AG08395 (cell line): ENCODE data around the gene ARL8A.
"Not testable (repeated sequence)": the region's sequence is repeated elsewhere in the genome, so short reads cannot be mapped to it uniquely, and the experiment has no call there.

ENCODE experiments used
- DNase-seq: peaks from one replicate; pipeline ENCODE4 v3.0.0; 2012; ENCODE audit warnings: mixed read lengths, low spot score

ARL8A gene

DNA sequence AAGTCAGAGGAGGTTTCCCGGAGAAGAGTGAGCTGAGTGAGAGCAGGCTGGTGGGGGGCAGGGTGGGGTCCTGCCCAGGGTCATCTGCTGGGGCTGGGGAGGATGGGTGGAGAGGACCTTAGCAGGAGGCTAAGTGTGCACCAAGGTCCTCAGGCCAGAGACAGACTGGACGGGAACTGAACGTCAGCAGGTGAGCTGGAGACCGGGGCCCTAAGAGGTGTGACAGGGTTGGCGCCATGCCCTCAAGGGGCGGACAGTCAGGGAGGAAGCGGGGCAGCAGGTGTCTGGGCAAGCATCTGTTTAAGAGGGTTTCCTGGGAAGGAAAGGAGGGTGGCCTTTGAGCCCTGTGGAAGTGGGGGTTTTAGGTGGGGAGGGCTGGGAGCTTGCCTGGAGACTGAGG, 29.5 kb upstream of the ARL8A start:
- DNase-seq: no peak

DNA sequence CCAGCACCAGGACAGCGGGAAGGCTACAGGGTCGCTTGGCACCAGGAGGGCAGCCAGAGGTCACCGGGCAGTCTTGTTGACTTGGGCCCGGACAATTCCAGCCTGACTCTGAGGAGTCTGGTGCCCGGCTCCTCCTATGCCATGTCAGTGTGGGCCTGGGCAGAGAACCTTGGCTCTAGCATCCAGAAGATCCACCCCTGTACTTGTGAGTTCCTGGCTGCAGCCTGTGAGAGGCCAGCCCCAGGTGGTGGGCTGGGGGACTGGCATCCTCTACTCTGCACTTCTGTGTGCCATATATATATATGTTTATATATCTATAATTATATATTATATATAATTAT, 27.4 kb upstream of the ARL8A start:
- no peak for DNase-seq

DNA sequence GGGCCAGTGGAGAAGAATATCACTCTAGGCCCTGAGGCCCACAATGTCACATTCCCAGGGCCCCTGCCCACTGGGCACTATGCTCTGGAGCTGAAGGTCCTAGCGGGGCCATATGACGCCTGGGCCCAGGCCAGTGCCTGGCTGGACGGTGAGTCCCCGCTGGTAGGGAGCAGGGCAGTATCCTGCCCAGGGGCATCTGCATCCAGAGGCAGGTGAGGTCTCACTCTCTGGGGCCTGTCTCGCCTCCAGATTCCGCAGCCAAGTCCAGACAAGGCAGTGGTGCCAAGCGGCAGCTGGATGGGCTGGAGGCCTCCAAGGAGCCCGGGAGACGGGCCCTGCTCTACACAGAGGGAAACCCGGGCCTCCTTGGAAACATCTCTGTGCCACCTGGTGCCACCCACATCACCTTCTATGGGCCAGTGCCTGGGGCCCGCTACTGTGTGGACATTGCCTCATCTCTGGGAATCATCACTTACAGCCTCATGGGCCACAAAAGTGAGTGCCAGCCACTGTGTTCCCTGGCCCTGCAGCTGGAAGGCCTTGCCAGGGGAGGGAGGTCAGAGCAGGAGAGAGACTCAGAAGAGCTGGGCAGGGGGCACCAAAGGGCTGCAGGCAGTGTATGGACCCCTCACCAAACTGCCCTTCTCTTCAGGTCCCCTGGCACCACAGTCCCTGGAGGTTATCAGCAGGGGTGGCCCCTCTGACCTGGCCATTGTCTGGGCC, 26.9 kb upstream of the ARL8A start:
- no peak for DNase-seq

DNA sequence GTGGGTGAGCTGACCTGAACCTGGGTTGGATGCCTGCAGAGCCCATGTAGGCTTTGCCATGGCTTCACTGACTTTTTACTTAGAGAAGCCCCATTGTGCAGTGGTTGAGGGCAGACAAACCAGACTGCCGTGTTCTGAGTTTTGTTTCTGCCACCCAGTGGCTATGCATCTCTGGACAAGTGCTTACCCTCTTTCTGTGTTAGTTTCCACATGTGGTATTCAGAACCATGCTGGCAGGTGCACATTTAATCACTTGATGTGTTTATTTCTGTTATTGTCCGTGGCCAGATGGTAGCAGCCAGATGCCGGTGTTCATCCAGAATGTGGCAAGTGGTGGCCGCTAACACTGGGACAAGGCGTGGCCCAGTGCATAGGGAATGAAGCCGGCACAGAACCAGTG, 26.2 kb upstream of the ARL8A start:
- no peak for DNase-seq

DNA sequence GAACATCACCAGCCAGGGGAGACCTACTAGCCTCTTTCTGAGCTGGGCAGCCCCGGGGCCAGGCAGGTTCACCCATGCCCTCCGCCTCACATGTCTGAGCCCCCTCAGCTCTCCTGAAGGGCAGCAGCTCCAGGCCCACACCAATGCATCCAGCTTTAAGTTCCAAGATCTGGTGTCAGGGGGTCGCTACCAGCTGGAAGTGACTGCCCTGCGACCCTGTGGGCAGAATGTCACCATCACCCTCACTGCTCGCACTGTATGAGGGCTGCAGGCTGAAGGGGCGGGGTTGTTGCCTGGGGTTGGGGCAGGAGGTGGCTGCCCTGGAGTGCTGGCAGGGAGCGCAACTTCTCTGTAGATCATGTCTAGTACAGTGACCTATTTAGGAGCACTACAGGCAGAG, 24.3 kb upstream of the ARL8A start:
- DNase-seq: no peak

DNA sequence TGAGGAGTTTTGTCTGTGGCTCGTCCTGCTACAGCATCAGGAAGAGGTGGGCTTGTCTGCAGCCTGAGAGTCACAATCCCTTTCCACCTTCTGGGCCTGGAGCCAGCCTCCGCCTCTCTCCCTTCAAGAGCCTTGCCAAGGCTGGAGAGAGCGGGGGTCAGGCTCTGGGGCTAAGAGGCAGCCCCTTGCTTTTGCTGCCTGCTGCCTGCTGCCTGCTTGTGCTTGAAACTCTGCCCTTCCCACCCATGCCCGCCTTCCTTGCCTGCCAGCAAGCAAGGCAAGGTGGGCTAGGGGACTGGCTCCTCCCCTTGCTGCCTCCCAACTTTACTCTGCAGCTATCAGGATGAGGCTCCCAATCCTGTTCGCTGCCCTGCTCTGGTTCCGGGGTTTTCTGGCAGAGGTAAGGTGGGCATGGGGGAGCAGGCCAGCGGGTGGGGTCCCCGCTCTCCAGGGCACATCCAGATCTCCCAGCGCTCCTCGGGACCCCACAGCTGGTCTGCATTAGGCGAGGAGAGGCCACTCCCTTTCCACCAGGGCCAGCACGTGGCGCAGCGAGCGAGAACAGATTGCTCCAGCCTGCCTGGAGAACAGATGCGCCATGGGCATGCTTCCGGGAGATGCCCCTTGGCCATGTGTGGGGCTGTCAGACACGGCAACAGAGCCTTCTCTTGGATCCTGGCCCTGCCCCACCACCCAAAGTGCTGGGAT, 23.3 kb upstream of the ARL8A start:
- peak; percentile 71 for DNase-seq

DNA sequence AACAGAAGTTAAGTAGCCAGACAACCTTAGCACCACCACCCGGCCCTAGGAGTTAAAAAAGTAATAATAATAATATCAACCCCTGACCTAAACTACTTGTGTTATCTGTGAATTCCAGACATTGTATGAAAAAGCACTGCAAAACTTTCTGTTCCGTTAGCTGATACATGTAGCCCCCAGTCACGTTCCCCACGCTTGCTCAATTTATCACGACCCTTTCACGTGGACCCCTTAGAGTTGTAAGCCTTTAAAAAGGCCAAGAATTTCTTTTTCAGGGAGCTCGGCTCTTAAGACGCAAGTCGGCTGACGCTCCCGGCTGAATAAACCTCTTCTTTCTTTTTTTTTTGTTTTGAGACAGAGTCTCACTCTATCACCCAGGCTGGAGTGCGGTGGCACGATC, 22.5 kb upstream of the ARL8A start:
- DNase-seq: not testable (repeated sequence)

DNA sequence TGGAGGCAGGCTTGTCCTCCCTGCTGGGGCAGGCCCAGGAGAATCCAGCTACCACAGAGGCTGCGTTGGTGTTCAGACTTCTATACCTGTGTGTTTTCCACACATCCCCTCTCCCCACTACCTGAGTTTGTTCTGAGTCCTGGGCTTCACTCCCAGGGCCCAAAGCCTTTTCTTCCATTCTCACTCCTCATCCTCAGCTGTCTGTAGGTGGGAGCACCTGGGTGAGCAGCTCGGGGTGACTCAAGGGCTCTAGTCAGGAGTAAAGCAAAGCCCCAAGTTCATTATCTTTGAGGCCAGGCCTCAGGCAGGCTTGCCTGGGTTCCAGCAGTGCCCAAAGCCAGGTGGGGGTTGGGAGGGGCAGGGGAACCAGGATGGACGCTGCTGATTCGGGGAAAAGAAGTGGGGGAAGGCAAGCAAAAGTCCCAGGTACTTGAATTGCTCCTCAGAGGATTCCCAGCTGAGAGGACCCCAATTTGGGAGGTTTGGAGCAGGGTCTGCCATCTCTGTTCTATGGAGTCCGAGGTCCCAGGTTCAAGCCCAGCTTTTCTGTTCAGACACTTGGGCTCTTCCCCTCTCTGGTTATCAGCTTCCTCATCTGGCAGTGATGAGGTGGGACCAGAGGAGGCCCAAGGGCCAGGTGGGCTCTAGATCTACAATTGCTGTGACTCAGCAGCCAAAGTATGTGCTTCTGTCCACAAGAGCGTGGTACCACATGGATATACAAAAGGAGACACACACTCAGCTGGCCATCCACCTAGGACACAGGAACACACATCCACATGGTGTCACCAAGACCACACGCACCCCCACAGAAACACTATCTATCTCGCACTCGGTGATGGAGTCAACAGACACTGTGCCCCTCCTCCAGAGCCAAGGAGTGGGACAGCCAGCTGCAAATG, 21.7 kb upstream of the ARL8A start:
- no peak for DNase-seq

DNA sequence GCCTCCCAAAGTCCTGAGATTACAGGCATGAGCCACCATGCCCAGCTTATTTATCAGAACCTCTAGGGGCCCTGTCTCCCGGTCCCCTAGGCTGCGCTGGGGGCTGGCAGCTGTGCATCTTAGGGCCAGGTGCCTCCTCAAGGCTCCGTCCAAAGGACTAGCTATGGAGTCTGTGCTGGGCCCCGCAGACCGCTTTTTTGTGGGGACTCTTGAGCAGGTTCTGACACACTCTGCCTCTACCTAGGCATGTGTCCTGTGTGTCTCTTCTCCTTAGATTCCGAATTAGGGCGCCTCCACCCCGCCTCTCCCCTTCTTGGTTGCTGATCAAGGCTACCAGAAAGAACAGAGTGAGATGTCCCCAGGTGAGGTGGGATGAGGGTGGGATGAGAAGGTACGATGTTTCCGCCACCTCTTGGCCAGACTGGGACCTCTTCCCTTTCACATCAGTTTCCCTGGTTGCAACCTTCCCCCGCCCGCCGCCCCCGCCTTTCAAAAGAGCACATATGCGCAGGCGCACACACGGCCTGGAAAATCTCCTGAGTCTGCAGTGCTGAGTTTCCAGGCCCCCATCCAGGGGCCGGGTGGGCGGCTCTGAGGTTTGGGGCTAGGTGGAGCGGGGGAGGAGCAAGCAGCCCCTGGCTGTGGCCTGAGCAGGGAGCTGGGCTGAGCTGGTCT, 20.9 kb upstream of the ARL8A start:
- DNase-seq: no peak

DNA sequence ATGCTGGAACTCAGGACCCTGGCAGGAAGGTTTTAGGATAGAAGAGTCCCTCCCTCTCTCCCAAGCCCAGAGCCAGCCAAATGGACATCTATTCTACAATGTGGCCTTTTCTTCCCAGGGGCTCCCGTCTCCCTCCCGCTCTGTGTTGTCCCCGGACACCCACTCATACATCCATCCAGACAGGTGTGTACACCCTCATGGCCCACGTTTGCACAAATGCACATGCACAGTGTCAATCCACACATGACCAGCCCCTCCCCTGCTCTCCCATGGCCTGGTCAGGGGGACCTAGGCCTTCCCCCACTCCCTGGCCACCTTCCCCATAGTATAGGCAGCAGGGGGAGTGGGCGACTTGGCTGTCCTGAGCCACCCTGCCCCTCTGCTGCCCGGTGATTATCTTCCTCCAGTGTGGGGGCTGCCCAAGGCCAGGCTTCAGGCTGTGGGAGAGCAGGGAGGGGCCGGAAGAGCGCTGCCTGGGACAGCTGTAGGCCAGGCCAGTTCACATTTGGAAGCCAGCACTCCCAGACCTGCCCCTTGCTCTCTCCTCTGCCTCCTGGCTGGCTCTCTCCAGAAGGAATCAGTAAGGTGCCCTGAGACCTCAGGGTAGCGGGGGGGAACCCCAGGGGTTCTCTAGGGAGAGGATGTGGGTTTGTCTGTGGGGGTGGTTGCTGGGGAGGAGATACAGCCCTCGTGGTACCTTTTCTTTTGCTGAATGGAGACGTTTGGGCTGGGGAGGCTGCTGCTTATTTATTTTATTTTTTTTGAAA, 19.9 kb upstream of the ARL8A start:
- no peak for DNase-seq

DNA sequence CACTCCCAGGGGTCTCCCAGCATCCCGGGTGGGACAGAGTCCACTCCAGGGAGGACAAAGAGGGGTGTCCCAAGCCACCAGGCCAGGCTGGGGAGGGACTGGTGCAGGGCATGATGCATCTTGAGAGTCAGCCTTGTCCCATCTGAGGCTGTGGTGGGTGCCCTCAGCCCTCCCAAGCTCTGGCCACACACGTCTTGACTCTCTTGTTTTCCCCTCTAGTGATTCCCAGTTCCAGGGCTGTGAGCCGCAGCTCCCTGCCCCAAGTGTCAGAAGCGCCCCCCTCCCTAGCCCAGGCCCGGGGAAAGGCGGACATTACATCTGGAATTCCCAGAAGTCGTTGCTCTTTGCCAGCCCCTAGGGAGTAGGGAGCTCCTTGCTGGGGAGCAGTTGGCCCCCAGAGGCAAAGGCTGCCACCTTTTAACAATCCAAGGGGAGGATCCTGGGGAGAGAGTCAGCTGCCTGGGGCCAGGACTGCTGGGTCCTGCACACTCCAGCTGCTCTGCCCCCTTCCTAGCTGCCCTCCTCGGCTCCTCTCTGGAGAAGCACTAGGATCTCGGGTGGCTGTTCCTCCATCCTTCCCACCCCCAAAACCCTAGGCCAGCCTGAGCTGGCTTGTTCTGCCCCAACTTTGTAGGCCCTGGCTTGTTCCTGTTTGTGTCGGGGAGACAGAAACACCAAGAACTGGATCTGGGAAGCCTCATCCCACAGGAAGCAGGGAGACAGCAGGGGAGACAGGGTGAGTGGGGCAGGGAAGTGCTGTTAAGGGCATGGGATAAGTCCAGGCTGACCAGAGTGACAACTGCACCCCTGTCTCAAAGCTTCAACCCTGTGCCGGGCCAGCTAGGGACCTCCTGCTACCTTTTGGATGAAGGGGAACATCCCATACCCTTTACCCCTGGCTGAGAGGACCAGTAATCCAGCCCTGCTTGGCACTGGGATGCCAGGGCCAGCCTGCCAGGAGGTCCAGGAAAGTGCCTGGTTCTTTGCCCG, 19.0 kb upstream of the ARL8A start:
- no peak for DNase-seq

DNA sequence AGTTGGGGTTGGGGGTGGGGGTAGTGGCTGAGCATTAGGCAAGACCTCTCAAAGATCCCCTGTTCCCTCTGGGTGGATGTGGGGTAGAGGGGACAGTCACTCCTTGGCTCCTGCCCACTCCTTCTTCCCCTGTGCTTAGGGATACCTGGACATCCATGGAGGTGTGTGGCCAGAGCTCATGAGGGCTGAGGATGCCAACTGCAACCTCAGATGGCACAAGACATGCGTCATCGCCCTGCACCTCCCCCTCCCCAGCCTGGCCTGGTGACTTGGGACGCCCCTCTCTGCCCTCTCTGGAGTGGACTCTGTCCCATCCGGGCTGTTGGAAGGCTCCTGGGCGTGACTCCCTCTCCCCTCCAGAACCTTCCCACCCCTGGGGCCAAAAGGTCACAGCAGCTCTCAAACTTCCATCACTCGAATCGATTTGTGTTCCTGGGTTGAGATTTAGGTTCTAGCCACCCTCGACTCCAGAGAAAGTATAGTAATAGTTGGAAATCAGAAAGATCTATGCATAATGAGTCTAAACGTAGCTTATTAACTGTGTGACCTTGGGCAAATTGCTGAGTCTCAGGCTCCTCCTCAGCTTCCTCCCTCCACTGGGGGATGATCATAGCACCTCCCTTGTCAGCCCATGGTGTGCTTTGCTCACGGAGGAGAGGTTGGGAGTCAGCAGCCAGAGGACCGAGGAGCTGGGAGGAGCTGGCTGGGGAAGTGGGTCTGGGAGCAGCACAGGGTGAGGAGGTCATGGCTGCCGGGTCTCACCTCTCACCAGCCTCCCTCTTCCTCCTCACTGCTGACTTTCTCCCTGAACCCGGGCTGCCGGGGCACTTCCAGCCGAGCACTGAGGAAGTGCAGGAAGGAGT, 18.1 kb upstream of the ARL8A start:
- no peak for DNase-seq

DNA sequence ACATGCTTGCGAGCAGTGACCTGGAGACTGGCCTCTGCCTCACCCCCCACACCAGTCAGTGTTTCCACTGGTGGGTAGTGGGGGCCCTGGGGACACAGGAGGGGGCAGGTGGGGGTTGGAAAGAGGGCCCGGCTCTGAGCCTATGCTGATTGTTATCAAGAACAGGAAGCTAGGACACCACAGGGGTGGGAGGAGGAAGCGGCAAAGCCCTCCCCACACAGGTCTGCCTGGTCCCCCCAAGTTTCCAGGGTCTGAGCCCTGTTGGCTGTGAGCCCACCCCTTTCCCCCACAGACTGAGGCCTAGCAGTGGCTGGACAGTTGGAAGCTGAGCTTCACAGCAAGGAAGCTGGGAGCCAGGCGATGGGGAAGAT, 17.5 kb upstream of the ARL8A start:
- no peak for DNase-seq

DNA sequence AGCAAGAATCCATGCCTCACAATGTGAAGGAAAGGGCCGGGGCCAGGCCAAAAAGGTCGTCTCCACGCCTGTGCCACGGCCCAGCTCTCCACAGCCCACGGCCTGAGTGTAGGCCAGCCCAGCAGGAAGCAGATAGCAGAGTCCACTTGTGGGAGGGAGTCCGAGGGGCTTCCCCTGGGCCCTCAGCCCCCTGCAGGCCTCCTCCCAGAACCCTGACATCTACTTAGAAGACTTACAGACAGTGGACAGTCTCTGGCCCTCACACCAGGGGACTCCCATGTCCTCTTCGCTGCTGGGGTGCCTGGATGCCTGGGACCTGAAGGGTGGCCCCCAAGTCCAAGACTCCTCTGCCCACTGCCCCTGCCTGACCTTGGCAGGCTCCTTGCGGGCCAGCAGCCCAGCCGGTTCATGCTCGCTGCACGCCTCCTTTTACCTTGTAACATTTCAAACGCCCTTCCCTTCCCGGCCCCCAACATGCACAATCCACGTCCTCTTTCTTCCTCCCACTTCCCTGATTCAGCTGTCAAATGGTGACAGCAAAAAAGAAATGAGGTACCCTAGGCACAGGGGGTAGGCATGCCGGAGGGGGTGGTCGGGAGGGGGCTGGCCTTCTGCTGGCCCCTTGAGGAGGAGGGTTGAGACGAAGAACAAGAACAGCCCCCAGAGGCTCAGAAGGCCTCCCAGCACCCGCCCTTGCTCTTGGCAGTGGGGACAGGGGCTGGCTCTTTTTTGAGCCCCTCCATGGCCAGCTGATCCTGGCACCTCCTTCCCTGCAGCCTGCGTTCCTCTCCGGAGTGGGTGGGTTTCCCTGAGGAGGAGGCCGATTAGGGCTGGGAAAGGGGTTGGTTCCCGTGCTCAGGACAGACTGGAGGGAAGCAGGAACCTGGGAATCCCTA, 16.9 kb upstream of the ARL8A start:
- DNase-seq: no peak

DNA sequence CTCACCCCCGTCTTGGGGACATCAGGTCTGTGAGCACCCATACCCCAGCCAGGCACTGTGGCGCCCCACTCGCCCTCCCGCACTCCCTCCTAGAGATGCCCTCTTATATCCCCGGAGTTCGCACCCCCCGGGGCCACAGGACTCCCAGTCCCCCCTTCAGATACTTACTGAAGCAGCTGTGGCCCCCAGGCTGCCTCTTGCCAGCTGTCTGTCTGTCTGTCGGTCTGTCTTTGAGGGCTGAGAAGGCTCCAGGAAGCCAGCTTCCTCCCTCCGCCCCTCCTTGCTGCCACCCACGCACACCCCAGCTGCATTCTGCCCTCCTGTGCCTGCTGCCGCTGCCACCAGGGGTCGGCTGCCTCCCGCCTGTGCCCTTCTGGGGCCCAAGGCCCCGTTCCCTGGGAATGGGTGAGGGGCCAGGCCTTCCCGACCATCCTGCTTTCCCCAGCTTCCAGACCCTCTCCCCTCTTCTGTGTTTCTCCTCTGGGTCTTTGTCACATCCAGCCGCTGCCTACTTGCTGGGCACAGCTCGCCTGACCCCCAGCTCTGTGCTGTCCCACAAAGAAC, 15.9 kb upstream of the ARL8A start, which contains the start of gene PTPN7:
Gene PTPN7, minus strand, starts transcription at position 226 of the 564 bp plus-strand sequence. CDS start 1,200 bp downstream, outside the sequence.
- no peak for DNase-seq

DNA sequence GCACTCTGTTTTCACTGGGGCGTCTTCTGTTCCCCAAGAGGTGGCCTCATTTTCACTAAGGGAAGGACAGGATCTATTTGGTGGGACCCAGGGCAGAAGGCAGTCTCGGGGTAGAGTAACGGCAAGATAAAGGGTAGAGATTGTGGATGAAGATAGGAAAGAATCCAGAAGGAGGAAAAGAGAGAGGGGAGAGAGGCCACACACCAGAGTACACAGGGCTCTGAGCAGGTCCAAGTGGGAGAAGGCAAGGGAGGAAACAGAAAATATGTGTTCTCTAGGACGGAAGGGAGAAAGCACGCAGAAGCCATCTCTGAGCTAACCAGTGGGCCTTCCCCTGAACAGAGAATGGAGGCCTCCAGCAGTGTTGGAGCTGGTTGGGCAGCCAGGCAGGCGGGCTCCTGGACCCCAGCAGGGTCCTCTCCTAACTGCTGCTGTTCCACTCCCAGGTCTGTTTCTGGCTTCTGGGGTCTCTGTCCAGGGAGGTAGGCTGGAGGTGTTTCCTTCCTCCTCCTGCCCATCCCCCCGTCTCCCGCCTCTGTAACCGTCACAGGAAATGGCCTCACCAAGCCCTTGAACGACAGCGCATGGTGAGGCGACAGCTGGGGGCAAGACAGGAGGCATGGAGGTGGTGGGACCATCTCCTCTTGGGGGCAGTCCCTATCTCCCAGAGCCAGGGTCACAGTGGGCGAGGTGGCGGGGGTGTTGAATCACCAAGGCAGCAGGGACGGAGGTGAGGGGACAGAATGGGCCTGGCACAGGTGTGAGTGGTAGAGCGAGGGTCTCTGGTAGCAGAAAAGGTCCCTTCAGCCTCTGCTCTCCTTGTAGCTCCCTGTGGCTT, 15.2 kb upstream of the ARL8A start:
- DNase-seq: no peak
